ENCODE measurements around the gene VRK3.

VRK3 gene

GRCh38 chr19:50003254-50003788 is 21.9 kb downstream of the VRK3 start:
- TF ChIP-seq, protein P1, sequence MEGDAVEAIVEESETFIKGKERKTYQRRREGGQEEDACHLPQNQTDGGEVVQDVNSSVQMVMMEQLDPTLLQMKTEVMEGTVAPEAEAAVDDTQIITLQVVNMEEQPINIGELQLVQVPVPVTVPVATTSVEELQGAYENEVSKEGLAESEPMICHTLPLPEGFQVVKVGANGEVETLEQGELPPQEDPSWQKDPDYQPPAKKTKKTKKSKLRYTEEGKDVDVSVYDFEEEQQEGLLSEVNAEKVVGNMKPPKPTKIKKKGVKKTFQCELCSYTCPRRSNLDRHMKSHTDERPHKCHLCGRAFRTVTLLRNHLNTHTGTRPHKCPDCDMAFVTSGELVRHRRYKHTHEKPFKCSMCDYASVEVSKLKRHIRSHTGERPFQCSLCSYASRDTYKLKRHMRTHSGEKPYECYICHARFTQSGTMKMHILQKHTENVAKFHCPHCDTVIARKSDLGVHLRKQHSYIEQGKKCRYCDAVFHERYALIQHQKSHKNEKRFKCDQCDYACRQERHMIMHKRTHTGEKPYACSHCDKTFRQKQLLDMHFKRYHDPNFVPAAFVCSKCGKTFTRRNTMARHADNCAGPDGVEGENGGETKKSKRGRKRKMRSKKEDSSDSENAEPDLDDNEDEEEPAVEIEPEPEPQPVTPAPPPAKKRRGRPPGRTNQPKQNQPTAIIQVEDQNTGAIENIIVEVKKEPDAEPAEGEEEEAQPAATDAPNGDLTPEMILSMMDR (IDR thresholded peaks at IDR 0.05; ENCODE audit: insufficient read depth, low read depth, low read length, missing control alignments), result no peak

DNA sequence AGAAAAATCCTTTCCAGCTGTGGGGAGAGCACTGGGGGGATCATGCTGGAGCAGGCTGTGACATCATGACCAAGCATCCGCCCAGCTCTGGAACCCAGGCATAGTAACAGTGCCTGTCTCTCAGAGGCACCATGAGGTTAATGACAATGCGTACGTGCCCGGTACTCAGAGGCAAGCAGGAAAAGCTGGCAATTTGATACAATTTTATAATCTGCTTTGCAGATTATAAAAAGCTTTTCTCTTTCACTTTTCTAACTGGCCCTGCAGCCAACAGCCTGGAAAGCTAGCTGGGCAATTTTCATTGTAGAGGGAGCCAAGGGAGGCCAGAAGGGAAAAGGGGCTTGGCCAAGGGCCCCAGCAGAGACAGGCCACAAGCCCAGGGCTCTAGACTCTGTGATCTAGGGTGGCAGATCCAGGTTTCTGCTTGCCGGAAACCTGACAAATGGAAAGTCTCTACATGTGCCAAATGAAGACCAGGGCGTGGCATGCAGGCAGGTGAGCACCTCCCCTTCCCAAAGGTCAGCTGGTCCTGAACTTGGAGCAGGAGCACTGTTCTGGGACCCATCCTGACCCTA is 22.7 kb downstream of the VRK3 start:
- DNase-seq (ENCODE audit: low read depth), result no peak
- TF ChIP-seq, protein P1 (IDR thresholded peaks at IDR 0.05; ENCODE audit: insufficient read depth, low read depth, low read length, missing control alignments), result no peak
- H3K4me3 ChIP-seq (ENCODE audit: low read depth, low read length), result no peak overlapping the region

More at GRCh38 chr19:50003254-50003788, 21.9 kb downstream of the VRK3 start:
- no peak overlapping the region for H3K4me3 ChIP-seq (ENCODE audit: low read depth, low read length)
- no peak for DNase-seq (ENCODE audit: low read depth)

GRCh38 chr19:50001775-50002174 is 23.4 kb downstream of the VRK3 start:
- no peak overlapping the region for H3K4me3 ChIP-seq (ENCODE audit: low read depth, low read length)
- TF ChIP-seq, protein P1 (IDR thresholded peaks at IDR 0.05; ENCODE audit: insufficient read depth, low read depth, low read length, missing control alignments), result no peak
- no peak for DNase-seq (ENCODE audit: low read depth)

- no peak for DNase-seq (ENCODE audit: low read depth)
- no peak overlapping the region for H3K4me3 ChIP-seq (ENCODE audit: low read depth, low read length)
- TF ChIP-seq, protein P1 (IDR thresholded peaks at IDR 0.05; ENCODE audit: insufficient read depth, low read depth, low read length, missing control alignments), result no peak
Measured at GRCh38 chr19:50000841-50001557, 24.2 kb downstream of the VRK3 start.

GRCh38 chr19:50000038-50000840 is 24.9 kb downstream of the VRK3 start:
- DNase-seq (ENCODE audit: low read depth), result no peak
- no peak overlapping the region for H3K4me3 ChIP-seq (ENCODE audit: low read depth, low read length)
- TF ChIP-seq, protein P1 (IDR thresholded peaks at IDR 0.05; ENCODE audit: insufficient read depth, low read depth, low read length, missing control alignments), result no peak

GRCh38 chr19:49999371-50000010 is 25.7 kb downstream of the VRK3 start:
- TF ChIP-seq, protein P1 (IDR thresholded peaks at IDR 0.05; ENCODE audit: insufficient read depth, low read depth, low read length, missing control alignments), result no peak
- no peak overlapping the region for H3K4me3 ChIP-seq (ENCODE audit: low read depth, low read length)
- no peak for DNase-seq (ENCODE audit: low read depth)
